ENCODE measurements around the gene ZMIZ1. TPM values are rescaled to one million over a fixed set of nuclear protein-coding genes. Genes with fewer than 3 reads are reported as not detected.

ZMIZ1 gene
- total RNA-seq, 1 experiment from 2014 or later = 42.3 TPM

- no peak overlapping the region for H3K4me3 ChIP-seq (ENCODE audit: low read depth, low read length)
- no peaks in the 10 kb centered on the region for H3K36me3 ChIP-seq (ENCODE audit: control insufficient read depth, insufficient read depth, low read length)
- H3K27me3 Mint-ChIP-seq (ENCODE audit: insufficient read depth, unreplicated experiment) = no peaks in the 10 kb centered on the region
- H3K9me3 Mint-ChIP-seq (ENCODE audit: unreplicated experiment) = no peaks in the 10 kb centered on the region
- no TSS peak for BruUV-seq (replicated peaks)
- no peaks in the 10 kb centered on the region for H3K4me1 Mint-ChIP-seq (ENCODE audit: low read depth, unreplicated experiment)
- ChIA-PET CTCF (no interaction called here), POLR2A (no interaction called here)
- H3K36me3 Mint-ChIP-seq (ENCODE audit: insufficient read depth, unreplicated experiment) = peaks cover 8% of the 10 kb centered on the region
- H3K4me1 ChIP-seq = no peaks in the 10 kb centered on the region
- DNase-seq = no peak
- no peak overlapping the region for H3K4me3 Mint-ChIP-seq (ENCODE audit: unreplicated experiment)
- intact Hi-C loops (cut with micrococcal nuclease; ENCODE audit: unreplicated experiment) = no loop called here
- no peak for TF ChIP-seq CTCF (IDR thresholded peaks at IDR 0.05; ENCODE audit: insufficient read depth in 1 of 2, low read depth in 1 of 2, low read length in 1 of 2, severe bottlenecking in 1 of 2, unreplicated experiment in 1 of 2)
- no peak overlapping the region for H3K27ac Mint-ChIP-seq (ENCODE audit: unreplicated experiment)
- no peaks in the 10 kb centered on the region for H3K27me3 ChIP-seq (replicated peaks; ENCODE audit: control insufficient read depth, insufficient read depth, low read length)
- H3K9me3 ChIP-seq = no peaks in the 10 kb centered on the region
These were observed 254.1 kb downstream of the ZMIZ1 start for GRCh38 chr10:79322616-79323543.

GRCh38 chr10:79323602-79324001 lies 254.8 kb downstream of the ZMIZ1 start:
- H3K4me3 ChIP-seq (ENCODE audit: low read depth, low read length) = no peak overlapping the region
- ChIA-PET POLR2A (no interaction called here), CTCF (no interaction called here)
- no peaks in the 10 kb centered on the region for H3K27me3 ChIP-seq (replicated peaks; ENCODE audit: control insufficient read depth, insufficient read depth, low read length)
- H3K4me1 ChIP-seq = no peaks in the 10 kb centered on the region
- no peaks in the 10 kb centered on the region for H3K9me3 ChIP-seq
- Mint-ChIP-seq H3K27ac (ENCODE audit: unreplicated experiment) (no peak overlapping the region), H3K4me3 (ENCODE audit: unreplicated experiment) (no peak overlapping the region), H3K27me3 (ENCODE audit: insufficient read depth, unreplicated experiment) (no peaks in the 10 kb centered on the region), H3K9me3 (ENCODE audit: unreplicated experiment) (no peaks in the 10 kb centered on the region), H3K4me1 (ENCODE audit: low read depth, unreplicated experiment) (no peaks in the 10 kb centered on the region), H3K36me3 (ENCODE audit: insufficient read depth, unreplicated experiment) (peaks cover 1% of the 10 kb centered on the region)
- no peak for DNase-seq
- no TSS peak for BruUV-seq (replicated peaks)
- TF ChIP-seq CTCF (IDR thresholded peaks at IDR 0.05; ENCODE audit: insufficient read depth in 1 of 2, low read depth in 1 of 2, low read length in 1 of 2, severe bottlenecking in 1 of 2, unreplicated experiment in 1 of 2) = no peak
- intact Hi-C loops (cut with micrococcal nuclease; ENCODE audit: unreplicated experiment) = no loop called here
- H3K36me3 ChIP-seq (ENCODE audit: control insufficient read depth, insufficient read depth, low read length) = no peaks in the 10 kb centered on the region

GRCh38 chr10:79324032-79324695 lies 255.4 kb downstream of the ZMIZ1 start:
- Mint-ChIP-seq H3K4me1 (ENCODE audit: low read depth, unreplicated experiment) (no peaks in the 10 kb centered on the region), H3K36me3 (ENCODE audit: insufficient read depth, unreplicated experiment) (no peaks in the 10 kb centered on the region), H3K4me3 (ENCODE audit: unreplicated experiment) (no peak overlapping the region), H3K9me3 (ENCODE audit: unreplicated experiment) (no peaks in the 10 kb centered on the region), H3K27ac (ENCODE audit: unreplicated experiment) (no peak overlapping the region), H3K27me3 (ENCODE audit: insufficient read depth, unreplicated experiment) (no peaks in the 10 kb centered on the region)
- Histone ChIP-seq H3K27me3 (replicated peaks; ENCODE audit: control insufficient read depth, insufficient read depth, low read length) (no peaks in the 10 kb centered on the region), H3K4me1 (no peaks in the 10 kb centered on the region), H3K9me3 (no peaks in the 10 kb centered on the region), H3K4me3 (ENCODE audit: low read depth, low read length) (no peak overlapping the region), H3K36me3 (ENCODE audit: control insufficient read depth, insufficient read depth, low read length) (no peaks in the 10 kb centered on the region)
- BruUV-seq (replicated peaks) = no TSS peak
- intact Hi-C loops (cut with micrococcal nuclease; ENCODE audit: unreplicated experiment) = no loop called here
- CTCF ChIA-PET = no interaction called here
- no peak for DNase-seq
- POLR2A ChIA-PET = no interaction called here
- TF ChIP-seq CTCF (IDR thresholded peaks at IDR 0.05; ENCODE audit: insufficient read depth in 1 of 2, low read depth in 1 of 2, low read length in 1 of 2, severe bottlenecking in 1 of 2, unreplicated experiment in 1 of 2) = no peak

Measured in Caco-2 (cell line).